Measurements from ENCODE around the gene MAPK7.
A peak's percentile ranks its signal among the peaks of the same experiment; 100 is the strongest.

The MAPK7 gene

GRCh38 chr17:19378416-19379360, at the start of gene MAPK7:
MAPK7 (plus strand) TSS chr17:19378498; CDS start chr17:19378901, 403 bp downstream.
- no peak for DNase-seq (ENCODE audit: low read depth)

GRCh38 chr17:19329136-19329535, 49.2 kb upstream of the MAPK7 start:
- no peak for DNase-seq (ENCODE audit: low read depth)

- DNase-seq (ENCODE audit: low read depth): no peak
Observed at GRCh38 chr17:19329839-19330238, 48.5 kb upstream of the MAPK7 start.

- no peak for DNase-seq (ENCODE audit: low read depth)
Observed at GRCh38 chr17:19330271-19330670, 48.0 kb upstream of the MAPK7 start.

- peak; percentile 71 for DNase-seq (ENCODE audit: low read depth)
Observed at GRCh38 chr17:19331134-19331533, 47.2 kb upstream of the MAPK7 start.

GRCh38 chr17:19331543-19332245, 46.6 kb upstream of the MAPK7 start:
- DNase-seq (ENCODE audit: low read depth): no peak

- no peak for DNase-seq (ENCODE audit: low read depth)
Observed at GRCh38 chr17:19332371-19333131, 45.7 kb upstream of the MAPK7 start.

GRCh38 chr17:19333132-19333440, 45.2 kb upstream of the MAPK7 start:
- no peak for DNase-seq (ENCODE audit: low read depth)

- DNase-seq (ENCODE audit: low read depth): no peak
Observed at GRCh38 chr17:19333736-19334290, 44.5 kb upstream of the MAPK7 start.

GRCh38 chr17:19334331-19334730, 44.0 kb upstream of the MAPK7 start:
- no peak for DNase-seq (ENCODE audit: low read depth)

GRCh38 chr17:19335951-19336631, 42.2 kb upstream of the MAPK7 start:
- no peak for DNase-seq (ENCODE audit: low read depth)

GRCh38 chr17:19336938-19337711, 41.2 kb upstream of the MAPK7 start:
- DNase-seq (ENCODE audit: low read depth): no peak

- no peak for DNase-seq (ENCODE audit: low read depth)
Observed at GRCh38 chr17:19337712-19338023, 40.6 kb upstream of the MAPK7 start.

GRCh38 chr17:19338031-19338990, 40.0 kb upstream of the MAPK7 start:
- DNase-seq (ENCODE audit: low read depth): no peak

GRCh38 chr17:19339341-19339815, 38.9 kb upstream of the MAPK7 start:
- DNase-seq (ENCODE audit: low read depth): no peak

- no peak for DNase-seq (ENCODE audit: low read depth)
Observed at GRCh38 chr17:19341211-19341631, 37.1 kb upstream of the MAPK7 start.

- DNase-seq (ENCODE audit: low read depth): no peak
Observed at GRCh38 chr17:19341641-19342610, 36.4 kb upstream of the MAPK7 start.

GRCh38 chr17:19342611-19343255, 35.6 kb upstream of the MAPK7 start:
- DNase-seq (ENCODE audit: low read depth): no peak
